Brain microvascular endothelial cell (primary cell): ENCODE measurements around the gene ZMYM4.

Experiments
- DNase-seq: peaks from one replicate; pipeline ENCODE4 v3.0.0-alpha.2; 2020
- H3K27ac ChIP-seq: fragments of 250-450 bp; sonication (Bioruptor Pico); 2 replicates; pipeline ENCODE4 v1.5.1; 2020; ENCODE audit warnings: mild to moderate bottlenecking, moderate library complexity
- H3K27me3 ChIP-seq: fragments of 250-450 bp; sonication (Bioruptor Pico); replicated peaks from 2 replicates; pipeline ENCODE4 v1.5.1; 2020; ENCODE audit warnings: mild to moderate bottlenecking
- H3K36me3 ChIP-seq: fragments of 250-450 bp; sonication (Bioruptor Pico); replicated peaks from 2 replicates; pipeline ENCODE4 v1.5.1; 2020; ENCODE audit warnings: mild to moderate bottlenecking
- H3K4me3 ChIP-seq: 2 replicates; pipeline ENCODE4 v1.5.1; 2011; ENCODE audit warnings: low read depth, mild to moderate bottlenecking, control low read depth, low read length, moderate library complexity
- in situ Hi-C: cut with HindIII; loops from 2 replicates; pipeline ENCODE4 v1.10.0; 2017; ENCODE audit warnings: low sequenced_read_pairs, low pct_ligation_motif_present
- TF ChIP-seq, protein P1 (sequence below): IDR thresholded peaks from 2 replicates; pipeline ENCODE4 v1.5.1; 2011; ENCODE audit warnings: low read depth, mild to moderate bottlenecking, moderate library complexity, low read length, control low read depth, inconsistent platforms; ENCODE audit errors: missing control alignments

ZMYM4 gene

DNA sequence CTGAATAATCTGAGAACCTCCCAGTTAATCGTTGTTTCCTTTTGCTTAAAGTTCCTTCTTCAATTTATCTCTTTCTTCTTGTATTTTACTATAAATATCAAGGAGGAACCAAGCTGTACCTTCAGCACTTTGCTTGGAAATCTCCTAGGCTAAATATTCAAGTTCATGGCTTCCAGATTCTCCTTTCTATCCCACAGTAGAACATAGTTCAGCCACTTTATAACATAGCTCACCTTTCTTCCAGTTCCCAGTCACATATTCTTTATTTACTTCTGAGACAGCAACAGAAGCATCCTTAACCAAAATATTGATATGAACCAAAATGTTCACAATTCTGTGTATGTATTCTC is 11.0 kb downstream of the ZMYM4 start:
- Histone ChIP-seq H3K27ac (no peak overlapping the region), H3K27me3 (no peaks in the 10 kb centered on the region), H3K4me3 (no peak overlapping the region), H3K36me3 (peaks cover 5% of the 10 kb centered on the region)
- TF ChIP-seq, protein P1, sequence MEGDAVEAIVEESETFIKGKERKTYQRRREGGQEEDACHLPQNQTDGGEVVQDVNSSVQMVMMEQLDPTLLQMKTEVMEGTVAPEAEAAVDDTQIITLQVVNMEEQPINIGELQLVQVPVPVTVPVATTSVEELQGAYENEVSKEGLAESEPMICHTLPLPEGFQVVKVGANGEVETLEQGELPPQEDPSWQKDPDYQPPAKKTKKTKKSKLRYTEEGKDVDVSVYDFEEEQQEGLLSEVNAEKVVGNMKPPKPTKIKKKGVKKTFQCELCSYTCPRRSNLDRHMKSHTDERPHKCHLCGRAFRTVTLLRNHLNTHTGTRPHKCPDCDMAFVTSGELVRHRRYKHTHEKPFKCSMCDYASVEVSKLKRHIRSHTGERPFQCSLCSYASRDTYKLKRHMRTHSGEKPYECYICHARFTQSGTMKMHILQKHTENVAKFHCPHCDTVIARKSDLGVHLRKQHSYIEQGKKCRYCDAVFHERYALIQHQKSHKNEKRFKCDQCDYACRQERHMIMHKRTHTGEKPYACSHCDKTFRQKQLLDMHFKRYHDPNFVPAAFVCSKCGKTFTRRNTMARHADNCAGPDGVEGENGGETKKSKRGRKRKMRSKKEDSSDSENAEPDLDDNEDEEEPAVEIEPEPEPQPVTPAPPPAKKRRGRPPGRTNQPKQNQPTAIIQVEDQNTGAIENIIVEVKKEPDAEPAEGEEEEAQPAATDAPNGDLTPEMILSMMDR, result no peak
- no peak for DNase-seq
- in situ Hi-C loops, result no loop called here

DNA sequence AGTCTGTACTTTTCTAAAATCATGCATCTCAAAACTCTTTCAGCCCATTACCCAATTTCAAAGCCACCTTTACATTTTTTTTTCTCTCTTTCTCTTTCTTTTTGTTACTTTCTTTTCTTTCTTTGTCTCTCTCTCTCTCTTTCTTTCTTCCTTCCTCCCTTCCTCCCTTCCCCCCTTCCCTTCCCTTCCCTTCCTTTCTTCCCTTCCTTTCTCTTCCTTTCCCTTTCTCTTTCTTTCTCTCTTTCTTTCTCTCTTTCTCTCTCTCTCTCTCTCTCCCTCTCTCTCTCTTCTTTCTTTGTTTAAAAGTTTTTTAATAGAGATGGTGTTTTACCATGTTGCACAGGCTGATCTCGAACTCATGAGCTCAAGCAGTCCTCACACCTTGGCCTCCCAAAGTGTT is 11.5 kb downstream of the ZMYM4 start:
- peaks cover 8% of the 10 kb centered on the region for H3K36me3 ChIP-seq
- no peaks in the 10 kb centered on the region for H3K27me3 ChIP-seq
- DNase-seq, result no peak
- in situ Hi-C loops, result no loop called here
- H3K4me3 ChIP-seq, result no peak overlapping the region
- H3K27ac ChIP-seq, result no peak overlapping the region
- TF ChIP-seq, protein P1, result no peak

DNA sequence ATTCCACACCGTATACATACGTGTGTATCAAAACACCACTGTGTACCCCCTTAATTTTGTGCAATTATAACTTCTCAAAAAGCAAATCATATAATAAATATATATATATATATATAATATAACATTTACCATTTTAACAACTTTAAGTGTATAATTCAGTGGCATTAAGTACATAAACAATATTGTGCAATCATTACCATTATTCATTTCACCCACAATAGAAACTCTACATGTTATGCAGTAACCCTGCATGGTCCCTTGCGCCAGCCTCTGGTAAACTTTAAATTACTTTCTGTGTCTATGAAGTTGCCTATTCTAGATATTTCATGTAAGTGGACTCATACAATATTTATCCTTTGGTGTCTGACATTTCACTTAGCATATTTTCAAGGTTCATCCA is 13.1 kb downstream of the ZMYM4 start:
- in situ Hi-C loops, result no loop called here
- H3K27ac ChIP-seq, result no peak overlapping the region
- TF ChIP-seq, protein P1, result no peak

DNA sequence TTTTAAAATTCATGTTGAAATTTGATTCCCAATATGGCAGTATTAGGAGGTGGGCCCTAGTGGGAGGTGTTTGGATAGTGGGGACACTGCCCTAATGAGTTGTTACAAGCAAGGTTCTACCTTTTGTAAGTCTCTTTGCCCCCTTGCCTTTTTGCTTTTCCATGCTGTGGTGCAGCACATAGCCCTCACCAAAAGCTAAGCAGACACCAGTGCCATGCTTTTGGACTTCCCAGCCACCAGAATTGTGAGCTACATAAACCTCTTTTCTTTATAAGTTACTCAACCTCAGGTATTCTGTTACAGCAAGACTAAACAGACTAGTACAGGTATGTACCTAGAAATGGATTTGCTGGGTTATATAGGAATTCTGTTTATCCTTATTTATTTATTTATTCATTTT is 13.7 kb downstream of the ZMYM4 start:
- Histone ChIP-seq H3K27ac (no peak overlapping the region), H3K36me3 (peaks cover 8% of the 10 kb centered on the region), H3K4me3 (no peak overlapping the region), H3K27me3 (no peaks in the 10 kb centered on the region)
- TF ChIP-seq, protein P1, result no peak
- in situ Hi-C loops, result no loop called here
- no peak for DNase-seq

More for the DNA sequence above, 13.1 kb downstream of the ZMYM4 start:
- Histone ChIP-seq H3K4me3 (no peak overlapping the region), H3K27me3 (no peaks in the 10 kb centered on the region), H3K36me3 (peaks cover 8% of the 10 kb centered on the region)
- DNase-seq, result no peak

DNA sequence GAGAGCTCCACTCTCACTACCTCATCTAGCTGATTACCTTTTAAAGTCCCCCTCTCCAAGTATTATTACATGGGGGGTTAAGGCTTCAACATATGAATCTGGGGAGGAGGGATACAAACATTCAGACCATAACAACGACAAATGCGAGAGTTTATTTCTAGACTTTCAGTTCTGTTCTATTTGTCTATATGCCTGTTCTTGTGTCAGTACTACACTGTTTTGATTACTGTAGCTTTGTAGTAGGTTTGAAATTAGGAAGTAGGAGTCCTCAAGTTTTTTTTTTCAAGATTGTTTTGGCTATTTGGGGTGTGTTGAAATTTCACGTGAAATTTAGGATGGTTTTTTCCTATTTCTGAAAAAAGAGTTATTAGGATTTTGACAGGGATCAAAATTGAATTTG is 16.3 kb downstream of the ZMYM4 start:
- peaks cover 5% of the 10 kb centered on the region for H3K36me3 ChIP-seq
- H3K4me3 ChIP-seq, result no peak overlapping the region
- no peaks in the 10 kb centered on the region for H3K27me3 ChIP-seq
- TF ChIP-seq, protein P1, result no peak
- DNase-seq, result no peak
- H3K27ac ChIP-seq, result no peak overlapping the region
- in situ Hi-C loops, result no loop called here

GRCh38 chr1:35285771-35286606 is 17.5 kb downstream of the ZMYM4 start:
- in situ Hi-C loops, result no loop called here
- Histone ChIP-seq H3K4me3 (no peak overlapping the region), H3K27me3 (no peaks in the 10 kb centered on the region), H3K27ac (no peak overlapping the region), H3K36me3 (peaks cover 3% of the 10 kb centered on the region)
- TF ChIP-seq, protein P1, result no peak
- no peak for DNase-seq
